ENCODE data around the gene EEF1AKMT2.

EEF1AKMT2 gene

DNA sequence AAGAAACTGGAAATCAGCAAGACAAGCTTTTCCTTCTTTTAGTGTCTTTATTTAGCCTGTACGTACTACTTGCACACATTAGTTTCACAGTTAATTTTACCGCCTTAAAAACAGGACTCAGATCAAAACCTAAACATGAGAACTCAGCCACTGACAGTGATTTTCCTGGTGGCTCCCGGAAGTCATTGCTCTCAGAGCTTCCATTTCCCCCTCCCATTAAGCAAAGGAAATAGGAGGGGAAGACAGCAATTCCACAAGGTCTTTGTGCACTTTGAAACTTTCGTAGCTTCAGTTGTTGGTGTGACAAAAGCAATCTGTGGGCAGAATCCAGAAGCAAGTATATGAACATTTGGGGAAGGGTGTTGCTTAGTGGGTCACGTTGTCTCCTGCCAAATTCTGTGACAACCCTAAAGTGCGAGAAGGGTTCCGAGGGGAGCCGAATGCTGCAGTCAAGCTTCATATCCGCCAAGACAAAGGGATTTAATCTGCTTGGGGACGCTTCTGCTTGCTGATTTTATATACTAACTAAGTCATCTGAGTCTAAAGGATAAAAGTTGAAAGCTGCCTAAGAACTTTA is 77.9 kb downstream of the EEF1AKMT2 start:
- Histone ChIP-seq H3K36me3 (ENCODE audit: low read length) (no peaks in the 10 kb centered on the region), H4K20me1 (ENCODE audit: low read depth, low read length) (peaks cover 53% of the 10 kb centered on the region), H3F3A (ENCODE audit: insufficient read depth) (peaks cover 1% of the 10 kb centered on the region), H3K9me2 (replicated peaks; ENCODE audit: insufficient read depth, low read length) (no peaks in the 10 kb centered on the region), H2AFZ (ENCODE audit: low read depth, low read length, severe bottlenecking) (no peak overlapping the region), H3K9me3 (ENCODE audit: insufficient read depth, low read length) (no peaks in the 10 kb centered on the region), H3K4me3 (ENCODE audit: insufficient read depth, low read length, poor library complexity, severe bottlenecking) (no peak overlapping the region), H3K27ac (ENCODE audit: low read depth, low read length) (no peak overlapping the region), H3K4me2 (ENCODE audit: low read depth, low read length, poor library complexity, severe bottlenecking) (no peak overlapping the region), H3K27me3 (ENCODE audit: low read length) (no peaks in the 10 kb centered on the region), H3K79me2 (ENCODE audit: insufficient read depth, low read length) (peaks cover 100% of the 10 kb centered on the region), H3K9ac (ENCODE audit: low read length) (no peak overlapping the region)
- TF ChIP-seq, protein P1, sequence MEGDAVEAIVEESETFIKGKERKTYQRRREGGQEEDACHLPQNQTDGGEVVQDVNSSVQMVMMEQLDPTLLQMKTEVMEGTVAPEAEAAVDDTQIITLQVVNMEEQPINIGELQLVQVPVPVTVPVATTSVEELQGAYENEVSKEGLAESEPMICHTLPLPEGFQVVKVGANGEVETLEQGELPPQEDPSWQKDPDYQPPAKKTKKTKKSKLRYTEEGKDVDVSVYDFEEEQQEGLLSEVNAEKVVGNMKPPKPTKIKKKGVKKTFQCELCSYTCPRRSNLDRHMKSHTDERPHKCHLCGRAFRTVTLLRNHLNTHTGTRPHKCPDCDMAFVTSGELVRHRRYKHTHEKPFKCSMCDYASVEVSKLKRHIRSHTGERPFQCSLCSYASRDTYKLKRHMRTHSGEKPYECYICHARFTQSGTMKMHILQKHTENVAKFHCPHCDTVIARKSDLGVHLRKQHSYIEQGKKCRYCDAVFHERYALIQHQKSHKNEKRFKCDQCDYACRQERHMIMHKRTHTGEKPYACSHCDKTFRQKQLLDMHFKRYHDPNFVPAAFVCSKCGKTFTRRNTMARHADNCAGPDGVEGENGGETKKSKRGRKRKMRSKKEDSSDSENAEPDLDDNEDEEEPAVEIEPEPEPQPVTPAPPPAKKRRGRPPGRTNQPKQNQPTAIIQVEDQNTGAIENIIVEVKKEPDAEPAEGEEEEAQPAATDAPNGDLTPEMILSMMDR (IDR thresholded peaks at IDR 0.05; ENCODE audit: insufficient read depth, low read length, poor library complexity, severe bottlenecking): no peak
- no peak for TF ChIP-seq EZH2phosphoT487 (conservative IDR thresholded peaks at IDR 0.05; ENCODE audit: low read length)

DNA sequence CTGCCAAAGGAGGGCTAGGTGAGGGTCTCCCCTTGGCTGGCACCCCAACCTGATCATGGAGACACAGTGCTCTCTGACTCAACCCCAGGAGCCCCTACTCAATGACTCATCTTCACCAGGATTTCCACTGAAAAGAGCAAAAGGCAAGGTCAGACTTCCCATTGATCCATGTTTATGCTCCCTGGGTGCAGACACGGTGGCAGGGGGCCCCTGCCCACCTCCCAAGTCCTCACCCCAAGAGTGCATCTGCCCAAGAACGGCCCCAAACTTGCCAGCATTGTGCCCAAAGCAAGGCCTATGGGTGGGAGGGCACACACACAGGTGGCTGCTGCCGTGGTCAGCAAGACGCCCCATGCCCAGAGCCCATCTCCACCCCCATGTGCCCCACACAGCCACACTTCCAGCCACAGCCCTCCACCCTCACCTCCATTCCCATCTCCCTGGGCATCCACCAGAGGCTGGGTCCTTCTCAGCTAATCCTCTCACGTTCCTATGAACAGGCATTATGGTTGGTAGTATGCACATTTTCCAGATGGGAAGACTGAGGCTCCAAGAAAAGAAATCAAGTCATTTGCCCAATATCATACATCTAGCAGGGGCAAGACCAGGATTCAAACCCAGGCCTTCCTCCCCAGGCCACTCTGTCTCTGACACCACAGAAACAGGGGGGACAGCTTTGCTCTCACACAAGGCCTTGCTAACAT is 78.8 kb downstream of the EEF1AKMT2 start:
- H3K79me2 ChIP-seq (ENCODE audit: insufficient read depth, low read length): peaks cover 100% of the 10 kb centered on the region

DNA sequence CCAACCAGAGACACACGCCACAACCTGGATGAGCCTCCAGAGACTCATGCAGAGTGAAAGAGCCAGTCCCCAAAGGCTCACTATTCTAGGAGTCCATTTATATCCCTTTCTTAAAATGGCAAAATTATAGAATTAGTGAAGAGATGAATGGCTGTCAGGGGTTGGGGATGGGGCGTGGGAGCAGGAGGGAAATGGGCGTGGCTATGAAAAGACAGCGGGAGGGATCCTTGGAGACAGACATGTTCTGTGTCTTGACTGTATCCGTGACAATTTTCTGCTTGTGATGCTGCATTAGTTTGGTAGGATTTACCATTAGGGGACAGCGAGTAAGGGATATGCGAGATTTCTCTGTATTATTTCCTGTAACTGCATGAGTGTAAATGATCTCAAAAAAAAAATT is 80.5 kb downstream of the EEF1AKMT2 start:
- TF ChIP-seq, protein P1 (IDR thresholded peaks at IDR 0.05; ENCODE audit: insufficient read depth, low read length, poor library complexity, severe bottlenecking): no peak
- no peak for TF ChIP-seq EZH2phosphoT487 (conservative IDR thresholded peaks at IDR 0.05; ENCODE audit: low read length)
- Histone ChIP-seq H3K4me2 (ENCODE audit: low read depth, low read length, poor library complexity, severe bottlenecking) (no peak overlapping the region), H3K27ac (ENCODE audit: low read depth, low read length) (no peak overlapping the region), H4K20me1 (ENCODE audit: low read depth, low read length) (peaks cover 62% of the 10 kb centered on the region), H3K9me3 (ENCODE audit: insufficient read depth, low read length) (no peaks in the 10 kb centered on the region), H3K27me3 (ENCODE audit: low read length) (no peaks in the 10 kb centered on the region), H3K9ac (ENCODE audit: low read length) (no peak overlapping the region), H3K4me3 (ENCODE audit: insufficient read depth, low read length, poor library complexity, severe bottlenecking) (no peak overlapping the region), H3K36me3 (ENCODE audit: low read length) (no peaks in the 10 kb centered on the region), H2AFZ (ENCODE audit: low read depth, low read length, severe bottlenecking) (no peak overlapping the region), H3K79me2 (ENCODE audit: insufficient read depth, low read length) (peaks cover 100% of the 10 kb centered on the region), H3K9me2 (replicated peaks; ENCODE audit: insufficient read depth, low read length) (no peaks in the 10 kb centered on the region), H3F3A (ENCODE audit: insufficient read depth) (no peaks in the 10 kb centered on the region)

More for the DNA sequence above, 78.8 kb downstream of the EEF1AKMT2 start:
- Histone ChIP-seq H3K27ac (ENCODE audit: low read depth, low read length) (no peak overlapping the region), H3K9me2 (replicated peaks; ENCODE audit: insufficient read depth, low read length) (no peaks in the 10 kb centered on the region), H3K4me2 (ENCODE audit: low read depth, low read length, poor library complexity, severe bottlenecking) (no peak overlapping the region), H3K36me3 (ENCODE audit: low read length) (no peaks in the 10 kb centered on the region), H4K20me1 (ENCODE audit: low read depth, low read length) (peaks cover 55% of the 10 kb centered on the region), H3K9ac (ENCODE audit: low read length) (no peak overlapping the region), H2AFZ (ENCODE audit: low read depth, low read length, severe bottlenecking) (no peak overlapping the region), H3K9me3 (ENCODE audit: insufficient read depth, low read length) (no peaks in the 10 kb centered on the region), H3K27me3 (ENCODE audit: low read length) (no peaks in the 10 kb centered on the region), H3K4me3 (ENCODE audit: insufficient read depth, low read length, poor library complexity, severe bottlenecking) (no peak overlapping the region), H3F3A (ENCODE audit: insufficient read depth) (no peaks in the 10 kb centered on the region)
- no peak for TF ChIP-seq EZH2phosphoT487 (conservative IDR thresholded peaks at IDR 0.05; ENCODE audit: low read length)
- TF ChIP-seq, protein P1 (IDR thresholded peaks at IDR 0.05; ENCODE audit: insufficient read depth, low read length, poor library complexity, severe bottlenecking): no peak

Measured in SU-DHL-6 (cell line).